Fibroblast of villous mesenchyme (primary cell): ENCODE data around the gene SIPA1L3. TPM values are rescaled to one million over a fixed set of nuclear protein-coding genes. Genes with fewer than 3 reads are reported as not detected.
"Not testable (repeated sequence)": the region's sequence is repeated elsewhere in the genome, so short reads cannot be mapped to it uniquely, and the experiment has no call there.

Experiments used
- DNase-seq: peaks from one replicate; pipeline ENCODE4 v3.0.0-alpha.2; 2010; ENCODE audit warnings: low read depth
- H3K4me3 ChIP-seq: 2 replicates; pipeline ENCODE4 v1.5.1; 2011; ENCODE audit warnings: low read depth, mild to moderate bottlenecking, low read length
- CTCF ChIP-seq: IDR thresholded peaks from 2 replicates; pipeline ENCODE4 v1.5.1; 2012; ENCODE audit warnings: low read depth, mild to moderate bottlenecking, low read length; ENCODE audit not compliant: insufficient read depth
- total RNA-seq: library from RNA; depleted of rRNA; stranded (reverse); fragments of >200 nt; gene quantifications from 2 replicates; pipeline ENCODE4 v1.2.3, GENCODE V29; 2012

Gene SIPA1L3
- total RNA-seq = 19.0 and 20.3 TPM in 2 replicates

DNA sequence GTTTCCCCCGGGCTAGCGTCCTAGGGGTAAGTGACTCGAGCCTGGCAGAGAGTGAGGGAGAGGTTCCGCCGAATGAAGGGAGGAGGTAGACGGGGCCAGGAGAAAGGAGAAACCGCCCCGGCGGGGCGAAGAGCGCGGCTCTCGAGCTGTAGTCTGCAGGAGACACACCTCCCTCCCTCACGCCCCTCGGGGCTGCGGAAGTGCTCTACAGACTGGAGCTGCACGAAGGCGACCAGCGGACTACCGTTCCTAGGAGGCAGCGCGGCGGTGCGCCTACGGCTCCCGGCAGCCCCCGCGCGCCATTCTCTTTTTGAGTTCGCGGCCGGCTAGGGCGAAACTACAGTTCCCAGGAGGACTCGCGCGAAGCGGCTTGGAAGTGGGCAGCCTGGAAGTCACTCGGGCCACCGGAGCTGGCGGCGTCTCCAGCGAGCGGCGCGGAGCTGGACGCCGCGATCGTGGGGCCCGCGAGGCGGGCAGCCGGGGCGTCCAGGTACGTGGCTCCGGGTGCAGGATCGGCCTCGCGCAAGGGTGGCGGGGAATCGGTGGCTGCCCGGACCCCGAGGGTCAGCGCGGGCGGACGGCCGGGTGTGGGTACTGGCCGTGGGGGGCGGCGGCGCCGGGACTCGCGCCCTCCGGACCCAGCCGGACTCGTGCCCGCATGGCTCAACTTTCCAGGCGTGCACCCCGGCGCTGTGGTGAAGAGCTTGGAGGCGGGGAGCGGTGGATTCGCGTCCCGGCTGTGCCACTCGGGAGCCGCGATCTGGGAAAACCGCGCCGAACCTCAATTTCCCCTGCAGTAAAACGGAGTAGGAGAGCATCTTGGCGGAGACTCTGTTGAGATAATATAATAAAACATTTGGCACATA lies at the start of gene SIPA1L3:
TSS of gene SIPA1L3 (plus strand) at position 340 of the 866 bp plus-strand sequence. CDS start 174,358 bp downstream, outside the sequence.
- peak; percentile 96 for DNase-seq
- H3K4me3 ChIP-seq = peak within 1 kb of the TSS; percentile 96
- TF ChIP-seq CTCF = no peak

GRCh38 chr19:37864501-37864900 lies 42.5 kb upstream of the SIPA1L3 start:
- no peak overlapping the region for H3K4me3 ChIP-seq
- no peak for TF ChIP-seq CTCF
- DNase-seq = no peak

DNA sequence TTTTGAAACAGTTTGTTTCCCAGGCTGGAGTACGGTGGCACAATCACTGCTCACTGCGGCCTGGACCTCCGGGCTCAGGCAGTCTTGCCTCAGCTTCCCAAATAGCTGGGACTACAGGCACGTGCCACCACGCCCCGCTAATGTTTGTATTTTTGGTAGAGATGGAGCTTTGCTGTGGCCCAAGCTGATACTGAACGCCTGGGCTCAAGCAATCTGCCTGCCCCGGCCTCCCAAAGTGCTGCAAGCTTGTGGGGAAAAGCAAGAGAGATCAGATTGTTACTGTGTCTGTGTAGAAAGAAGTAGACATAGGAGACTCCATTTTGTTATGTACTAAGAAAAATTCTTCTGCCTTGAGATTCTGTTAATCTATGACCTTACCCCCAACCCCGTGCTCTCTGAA lies 41.1 kb upstream of the SIPA1L3 start:
- not testable (repeated sequence) for DNase-seq, H3K4me3 ChIP-seq

DNA sequence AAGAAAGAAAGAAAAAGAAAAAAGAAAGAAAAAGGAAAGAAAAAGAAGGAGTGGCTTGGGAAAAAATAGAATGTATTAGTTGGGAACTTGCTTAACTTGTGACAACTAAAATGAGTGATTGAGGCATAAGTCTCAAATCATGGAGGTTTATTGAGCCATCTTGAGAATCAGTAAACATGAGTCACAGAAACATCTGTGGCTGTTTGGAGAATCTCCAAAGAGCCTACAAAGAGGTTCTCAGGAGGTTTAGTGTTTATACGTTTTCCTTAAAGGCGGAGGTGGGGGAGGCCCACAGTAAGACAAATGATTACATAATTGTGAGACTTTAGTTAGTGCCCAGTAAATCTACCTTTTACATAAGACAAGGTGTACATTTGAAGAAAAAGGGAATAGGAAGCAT lies 39.2 kb upstream of the SIPA1L3 start:
- no peak for TF ChIP-seq CTCF
- H3K4me3 ChIP-seq = no peak overlapping the region
- peak; percentile 89 for DNase-seq

DNA sequence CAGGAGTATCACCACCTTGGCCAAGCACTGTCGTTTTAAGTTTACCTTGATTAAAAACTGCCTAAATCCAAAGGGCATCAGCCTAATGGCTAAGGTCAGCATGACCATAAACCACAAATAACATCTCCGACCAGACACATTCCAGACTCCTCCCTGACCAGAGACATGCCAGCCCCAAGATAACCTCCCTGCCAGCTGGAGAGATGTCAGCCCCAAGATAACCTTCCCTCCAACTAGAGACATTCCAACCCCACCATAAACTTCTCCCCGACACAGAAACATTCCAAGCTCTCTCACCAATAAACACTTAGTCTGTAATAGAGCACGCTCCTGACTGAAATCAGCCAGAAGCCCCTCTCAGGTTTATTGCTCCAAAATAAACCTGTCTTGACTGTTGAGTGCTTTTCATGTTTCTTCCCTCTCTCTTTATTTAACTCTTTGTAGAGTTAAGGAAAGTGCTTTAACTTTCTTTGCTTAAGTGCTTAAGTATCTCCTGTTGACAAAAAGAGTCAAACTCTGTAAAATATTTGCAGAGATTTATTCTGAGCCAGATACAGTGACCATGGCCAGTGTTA lies 37.2 kb upstream of the SIPA1L3 start:
- no peak for TF ChIP-seq CTCF
- H3K4me3 ChIP-seq = no peak overlapping the region
- DNase-seq = no peak

DNA sequence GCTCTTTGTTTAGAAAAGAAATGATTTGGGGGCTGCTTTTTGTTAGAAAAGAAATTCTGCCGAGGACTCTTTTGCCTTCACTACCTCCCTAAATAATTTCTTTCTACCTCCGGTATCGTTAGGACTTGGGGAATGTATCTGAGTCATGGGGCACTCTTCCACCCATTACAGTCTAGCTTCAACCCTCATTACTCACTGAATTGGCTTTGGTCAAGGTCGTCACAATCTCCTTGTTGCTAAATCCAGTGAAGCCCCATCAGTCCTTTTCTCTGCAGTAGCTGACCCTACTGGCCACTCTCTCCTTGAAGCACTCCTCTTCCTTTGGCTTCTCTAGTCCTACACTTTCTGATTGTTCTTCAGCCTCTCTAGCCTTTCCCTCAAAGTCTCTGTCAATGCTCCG lies 34.6 kb upstream of the SIPA1L3 start:
- H3K4me3 ChIP-seq = no peak overlapping the region
- no peak for TF ChIP-seq CTCF
- DNase-seq = no peak

DNA sequence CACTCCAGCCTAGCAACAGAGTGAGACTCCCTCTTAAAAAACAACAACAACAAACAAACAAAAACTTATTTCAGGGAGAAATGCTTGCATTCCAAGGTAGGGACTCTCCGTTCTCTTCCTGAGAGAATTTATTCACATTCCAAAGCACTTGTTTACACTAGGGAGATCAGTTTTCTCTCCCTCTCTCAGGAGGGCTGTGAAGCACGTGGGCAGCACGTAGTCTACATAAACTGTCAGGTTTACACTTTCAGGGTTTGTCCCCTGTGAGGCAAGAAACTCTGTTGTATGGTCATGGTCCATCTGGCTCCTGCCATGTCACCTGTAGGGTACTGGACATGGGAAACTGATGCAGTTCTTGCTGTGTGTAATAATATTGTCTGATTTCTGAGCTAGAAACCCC lies 32.2 kb upstream of the SIPA1L3 start:
- peak; percentile 64 for DNase-seq
- H3K4me3 ChIP-seq = no peak overlapping the region
- no peak for TF ChIP-seq CTCF
